Glomerular endothelial cell (primary cell): ENCODE measurements around the gene ZXDC. TPM values are rescaled to one million over a fixed set of nuclear protein-coding genes. Genes with fewer than 3 reads are reported as not detected.

Experiments used
- DNase-seq: peaks from one replicate; pipeline ENCODE4 v3.0.0-alpha.2; 2011; ENCODE audit warnings: low read depth, low spot score; ENCODE audit errors: extremely low read depth
- total RNA-seq: library from RNA; depleted of rRNA; stranded (reverse); fragments of >200 nt; gene quantifications from 2 replicates; pipeline ENCODE4 v1.2.3, GENCODE V29; 2015

The ZXDC gene
- total RNA-seq, 1 donor from 2014 or later = 25.7 TPM

DNA sequence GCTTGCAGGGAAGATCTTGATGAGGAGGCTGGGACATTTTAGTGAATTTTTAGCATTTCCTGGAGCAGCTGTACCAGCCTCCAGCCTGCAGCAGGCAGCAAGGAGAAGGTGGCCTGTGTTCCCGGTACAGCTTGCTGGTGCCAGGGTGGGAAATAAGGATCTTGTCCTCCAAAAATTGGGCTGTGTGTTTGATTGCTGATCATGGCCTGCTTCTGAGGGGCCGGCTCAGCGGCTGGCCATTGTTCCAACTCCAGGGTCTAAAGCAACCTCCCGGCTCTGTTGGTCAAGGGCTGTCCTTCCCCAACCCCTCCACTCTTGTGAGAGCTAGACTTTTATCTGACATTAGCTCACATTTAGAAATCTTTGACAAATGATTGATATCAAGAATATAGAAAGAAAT is 75.9 kb downstream of the ZXDC start:
- no peak for DNase-seq

DNA sequence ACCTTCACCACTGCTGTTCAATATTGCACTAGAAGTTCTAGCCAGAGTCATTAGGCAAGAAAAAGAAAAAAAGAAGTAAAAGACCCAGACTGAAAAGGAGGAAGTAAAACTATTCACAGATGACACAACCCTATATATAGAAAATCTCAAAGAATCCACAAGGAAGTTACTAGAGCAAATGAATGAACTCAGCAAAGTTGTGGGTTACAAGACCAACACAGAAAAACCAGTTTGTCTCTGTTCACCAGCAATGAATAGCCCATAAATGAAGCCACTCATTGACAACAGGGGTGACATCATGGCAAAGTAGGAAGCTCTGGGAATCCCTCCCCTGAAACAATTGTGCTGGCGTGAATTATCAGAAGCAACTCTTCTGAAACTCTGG is 76.3 kb downstream of the ZXDC start:
- DNase-seq = no peak

DNA sequence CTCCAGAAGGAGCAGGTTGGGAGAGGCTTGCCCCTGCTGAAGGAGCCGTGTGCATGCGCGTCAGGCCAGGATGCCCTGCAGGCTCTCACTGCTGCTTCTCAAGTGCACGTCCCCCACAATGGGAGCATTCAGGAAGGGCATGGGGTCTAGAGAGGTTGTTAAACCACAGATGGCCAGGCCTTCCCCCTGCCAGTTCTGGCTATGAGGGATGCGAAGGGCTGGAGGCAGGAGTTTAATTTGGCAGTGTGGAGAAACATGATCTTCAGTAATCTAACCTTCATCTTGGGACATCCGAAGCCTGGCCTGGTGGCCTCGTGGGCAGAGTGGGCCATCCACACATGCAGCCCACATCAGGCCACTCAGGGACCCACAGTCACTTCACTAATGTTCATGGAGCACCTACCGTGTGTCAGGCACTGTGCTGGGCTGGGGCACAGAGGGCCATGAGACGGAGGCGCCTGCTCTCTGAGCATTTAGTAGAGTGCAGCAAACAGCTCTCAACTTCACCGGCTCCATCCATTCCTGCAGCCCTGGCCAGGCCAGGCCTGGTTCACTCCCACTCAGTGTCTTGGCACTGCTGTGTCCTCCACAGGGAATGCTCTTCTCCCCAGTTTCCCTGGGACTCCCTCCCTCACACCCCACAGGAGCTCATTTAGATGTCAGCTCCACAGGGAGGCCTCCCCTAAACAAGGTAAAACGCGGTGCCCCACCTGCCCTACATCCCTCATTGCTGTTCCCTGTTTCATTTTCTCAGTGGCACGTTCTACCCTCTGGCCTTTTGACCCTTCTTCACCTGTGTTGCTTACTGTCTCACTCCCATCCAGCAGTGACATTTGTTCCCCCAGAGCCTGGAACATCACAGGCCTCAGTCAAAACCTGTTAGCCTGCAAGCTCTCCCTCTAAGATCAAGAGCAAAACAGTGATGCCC is 77.0 kb downstream of the ZXDC start:
- no peak for DNase-seq

DNA sequence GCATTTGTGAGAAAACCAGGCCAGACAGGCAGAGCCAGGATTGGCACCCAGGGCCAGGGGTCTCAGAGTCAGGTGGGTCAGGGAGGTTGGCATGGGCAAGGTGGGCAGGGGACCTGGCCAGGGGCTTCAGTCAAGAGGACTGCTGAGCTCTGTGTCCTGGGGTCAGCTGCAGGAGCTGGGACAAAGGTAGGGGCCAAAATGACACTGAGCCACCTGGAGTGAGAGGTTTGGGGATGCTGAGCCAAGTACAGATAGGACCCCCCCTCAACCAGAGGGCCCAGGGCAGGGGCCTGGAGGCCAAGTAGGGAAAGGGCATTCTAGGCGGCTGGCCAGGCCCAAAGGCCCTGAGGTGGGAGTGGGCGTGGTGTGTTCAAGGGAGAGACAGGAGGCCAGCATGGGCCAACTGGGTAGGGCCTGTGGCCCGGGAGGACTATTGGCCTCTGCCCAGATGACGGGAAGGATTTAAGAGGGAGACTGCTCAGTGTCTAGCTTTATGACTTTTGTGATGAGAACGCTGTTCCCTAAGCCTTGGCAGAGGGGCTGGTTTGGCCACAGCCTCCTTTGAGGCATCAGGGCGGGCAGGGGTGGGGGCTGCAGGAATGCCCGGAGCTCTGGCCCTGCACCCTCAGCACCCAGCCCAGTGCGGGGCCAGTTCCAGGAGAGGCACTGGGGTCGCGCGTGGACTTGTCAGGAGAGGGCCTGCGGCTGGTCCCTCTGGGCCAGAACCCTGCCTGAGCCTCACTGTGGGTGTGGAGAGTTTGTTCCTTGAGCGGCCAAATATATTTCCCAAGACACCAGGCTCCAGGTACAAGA is 77.9 kb downstream of the ZXDC start:
- no peak for DNase-seq

DNA sequence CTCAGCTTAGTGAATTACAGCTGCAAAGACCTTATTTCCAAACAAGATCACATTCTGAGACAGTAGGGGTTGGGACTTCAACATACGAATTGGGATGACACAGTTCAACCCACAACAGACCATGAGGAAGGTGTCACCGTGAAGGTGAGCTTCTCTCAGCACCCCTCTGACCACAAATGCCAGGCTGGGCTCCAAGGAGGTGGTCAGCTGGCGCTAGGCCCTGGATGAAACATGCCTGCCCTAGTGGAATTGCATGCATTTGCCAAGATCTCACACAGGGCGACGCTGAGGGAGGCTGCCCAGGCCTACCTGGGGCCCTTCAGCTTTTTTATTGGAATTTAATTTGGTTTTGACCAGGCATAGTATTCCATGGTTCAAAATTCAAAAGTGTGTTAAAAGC is 79.2 kb downstream of the ZXDC start:
- no peak for DNase-seq

DNA sequence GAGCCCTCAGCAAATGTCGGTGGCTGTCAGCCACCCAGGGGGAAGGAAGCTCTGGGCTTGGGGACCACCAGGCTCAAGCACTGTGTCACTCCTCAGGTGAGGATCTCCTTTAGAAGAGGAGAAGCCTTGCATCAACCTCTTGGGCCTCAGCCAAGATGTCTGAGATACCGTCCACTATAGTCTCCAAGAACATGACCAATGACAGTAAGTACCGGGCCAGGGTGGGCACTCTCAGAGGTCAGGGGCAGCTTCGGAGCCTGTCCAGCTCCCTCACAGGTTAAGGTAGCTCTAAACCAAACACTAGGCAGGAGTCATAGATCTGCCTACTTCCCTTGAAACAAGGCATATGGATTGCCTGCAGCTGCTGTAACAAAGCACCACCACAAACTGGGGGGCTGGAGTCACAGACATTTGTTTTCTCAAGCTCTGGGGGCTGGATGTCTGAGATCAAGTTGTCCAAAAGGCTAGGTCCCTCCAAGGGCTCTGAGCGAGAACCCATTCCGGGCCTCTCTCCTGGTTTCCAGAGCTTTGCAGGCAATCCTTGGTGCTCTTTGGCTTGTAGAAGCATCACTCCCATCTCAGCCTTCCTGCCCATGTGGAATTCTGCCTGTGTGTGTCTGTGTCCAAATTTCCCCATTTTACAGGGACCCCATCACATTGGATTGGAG is 79.7 kb downstream of the ZXDC start:
- no peak for DNase-seq

DNA sequence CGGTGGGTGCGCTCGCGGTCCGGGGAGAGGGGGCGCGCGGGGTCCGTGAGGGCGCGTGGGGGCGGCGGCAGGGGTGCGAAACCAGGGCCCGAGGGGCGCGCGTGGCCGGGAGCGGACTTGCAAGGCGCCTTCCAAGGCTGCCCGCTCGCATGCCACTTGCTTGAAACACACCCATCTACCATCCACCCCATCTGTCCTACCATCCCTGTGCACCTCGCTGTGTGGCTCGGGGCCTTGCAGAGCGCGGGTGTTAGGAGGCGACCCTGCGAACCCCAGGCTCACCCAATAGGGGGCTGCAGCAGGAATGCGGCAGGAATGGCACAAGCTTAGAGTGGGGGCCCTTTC is 80.7 kb downstream of the ZXDC start:
- DNase-seq = no peak

DNA sequence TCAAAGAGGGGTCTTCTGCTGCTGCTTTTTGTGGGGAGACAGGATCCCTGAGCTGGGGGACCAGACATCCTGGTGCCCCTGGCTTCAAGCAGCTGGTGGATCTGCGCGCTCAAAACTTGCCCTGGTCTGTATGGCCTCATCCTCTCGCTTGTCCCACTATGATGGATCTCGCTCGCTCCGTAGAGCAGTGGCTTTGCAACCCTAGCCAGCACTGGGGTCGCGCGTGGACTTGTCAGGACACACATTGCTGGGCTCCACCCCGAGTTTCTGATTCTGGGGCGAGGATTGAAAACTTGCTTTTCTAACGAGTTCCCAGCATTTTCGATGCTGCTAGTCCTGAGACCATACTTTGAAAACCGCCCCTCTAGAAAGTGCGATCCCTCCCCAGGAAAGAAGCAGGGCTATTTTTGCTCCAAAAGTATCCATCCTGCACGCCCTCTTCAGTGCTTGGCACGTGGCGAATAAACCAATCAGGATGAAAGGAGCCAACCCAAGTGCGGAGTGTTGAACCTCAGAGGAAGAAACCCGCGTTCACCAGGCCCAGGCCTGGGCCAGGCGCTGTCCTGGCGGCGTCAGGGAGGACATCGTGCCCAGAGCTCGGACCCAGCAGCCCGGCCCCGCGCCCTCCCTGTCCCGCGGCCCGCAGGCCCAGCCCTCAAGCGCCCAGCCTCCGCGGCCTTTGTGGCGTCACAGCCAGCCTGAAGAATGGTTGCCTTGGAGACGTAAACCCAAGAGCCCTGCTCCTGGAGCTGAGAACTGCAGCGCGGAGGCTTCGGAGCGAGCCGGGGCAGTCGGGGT is 81.3 kb downstream of the ZXDC start, which contains the start of gene CFAP100:
Gene CFAP100 (plus strand): TSS at position 731 of the 798 bp plus-strand sequence. CDS start 1,092 bp downstream, outside the sequence.
- no peak for DNase-seq

DNA sequence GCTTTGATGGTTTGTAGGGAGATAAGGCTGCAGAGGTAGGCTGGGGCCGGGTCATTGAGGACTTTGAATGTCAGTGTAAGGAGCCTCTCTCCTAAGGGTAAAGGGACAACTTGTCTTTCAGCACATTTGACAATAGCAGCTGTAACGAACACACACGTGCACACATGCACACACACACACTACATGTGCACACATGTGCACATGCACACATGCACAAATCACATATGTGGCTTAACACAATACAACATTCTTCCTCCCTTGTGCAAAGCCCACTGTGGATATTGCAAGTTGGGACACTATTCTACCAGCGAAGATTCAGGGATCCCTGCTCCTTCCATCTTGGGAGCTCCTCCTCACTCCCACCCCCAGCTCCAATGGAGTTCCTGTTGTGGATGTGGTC is 82.1 kb downstream of the ZXDC start:
- no peak for DNase-seq

DNA sequence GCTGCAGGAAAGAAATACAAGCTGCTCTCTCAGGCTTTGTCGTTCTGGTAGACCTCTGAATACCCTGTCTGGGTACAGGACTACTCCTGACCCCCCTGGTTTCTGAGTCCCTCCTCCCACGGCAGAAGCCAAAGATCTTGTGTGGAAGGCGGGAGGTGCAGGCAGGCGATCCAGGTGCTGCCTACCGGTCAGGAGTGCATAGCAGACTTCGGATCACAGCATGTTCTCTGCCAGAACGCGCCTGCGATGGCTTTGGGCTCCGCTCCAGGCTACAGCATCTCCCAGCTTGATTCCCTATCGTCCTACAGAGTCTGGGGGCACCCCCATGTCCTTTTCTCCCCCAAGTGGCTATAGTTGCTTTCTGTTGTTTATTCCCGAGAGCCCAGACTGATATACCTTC is 83.4 kb downstream of the ZXDC start:
- no peak for DNase-seq

DNA sequence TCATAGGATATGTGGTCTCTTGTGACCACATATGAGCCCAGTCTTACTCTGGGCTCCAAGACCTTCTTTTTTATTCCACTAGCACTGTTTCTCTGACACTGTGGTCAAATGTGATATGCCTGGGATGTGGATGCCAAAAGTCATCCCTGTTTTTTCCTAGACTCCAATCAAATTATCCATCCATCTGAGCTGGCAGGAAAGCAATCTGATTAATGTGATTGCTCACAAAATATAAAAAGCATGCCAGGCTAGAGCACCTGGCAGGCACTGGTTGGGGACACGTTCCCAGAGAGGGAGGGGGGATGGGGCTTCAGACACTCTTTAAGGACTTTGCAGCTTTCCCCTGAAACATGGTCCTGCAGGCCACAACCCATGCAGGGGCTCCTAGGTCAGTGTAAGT is 84.1 kb downstream of the ZXDC start:
- no peak for DNase-seq

DNA sequence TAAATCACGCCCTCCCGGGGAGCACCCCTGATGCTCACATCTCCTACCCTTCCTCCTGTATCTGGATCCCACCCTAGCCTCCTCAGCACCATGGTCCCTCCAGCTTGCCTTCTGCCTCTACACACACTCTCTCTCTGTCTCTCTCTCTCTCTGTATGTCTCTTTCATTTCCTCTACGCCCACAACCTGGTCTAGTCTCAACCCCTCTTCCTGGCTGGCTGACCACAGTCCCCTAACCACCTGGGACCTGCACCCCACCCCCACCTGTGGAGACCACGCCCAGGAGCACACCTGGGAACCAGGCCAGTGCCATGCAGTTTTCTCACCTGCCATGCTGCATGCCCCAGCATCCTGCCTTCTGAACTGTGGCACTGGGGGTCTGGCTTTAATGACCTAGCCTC is 84.9 kb downstream of the ZXDC start:
- DNase-seq = no peak

DNA sequence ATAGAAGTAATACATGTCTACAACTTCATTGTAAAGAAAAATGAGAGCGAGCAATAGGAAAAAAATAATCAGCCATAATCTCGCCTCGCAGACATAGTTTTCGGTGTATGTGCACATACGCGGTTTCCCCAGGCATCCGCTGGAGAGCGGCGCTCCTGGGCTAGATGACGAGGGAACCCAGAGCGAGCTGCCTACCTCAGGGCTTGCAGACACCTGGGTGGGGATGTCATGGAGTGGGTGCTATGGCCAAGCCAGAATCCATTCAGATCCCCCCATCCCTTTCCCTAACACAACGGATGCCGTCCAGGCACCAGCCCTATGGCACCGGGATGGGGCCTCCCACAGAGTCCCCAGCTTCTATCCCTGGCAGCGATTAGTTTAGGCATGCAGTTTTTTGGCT is 85.5 kb downstream of the ZXDC start:
- DNase-seq = no peak

DNA sequence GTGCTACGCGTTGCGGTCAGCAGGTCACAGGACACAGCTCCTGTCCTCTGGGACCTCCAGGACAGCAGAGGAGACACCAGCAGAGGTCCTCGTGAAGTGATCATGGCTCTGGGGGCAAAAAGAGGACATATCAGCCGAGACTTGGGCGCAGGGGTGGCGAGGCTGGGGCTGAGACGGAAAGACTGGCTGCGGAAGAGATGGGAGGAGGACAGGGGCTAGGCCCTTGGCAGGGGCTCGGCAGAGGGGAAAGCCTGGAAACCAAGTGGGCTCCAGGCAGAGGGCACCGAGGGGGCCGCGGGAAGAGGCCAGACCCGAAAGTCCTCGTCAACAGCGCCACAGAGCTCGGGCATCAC is 85.9 kb downstream of the ZXDC start:
- DNase-seq = no peak

DNA sequence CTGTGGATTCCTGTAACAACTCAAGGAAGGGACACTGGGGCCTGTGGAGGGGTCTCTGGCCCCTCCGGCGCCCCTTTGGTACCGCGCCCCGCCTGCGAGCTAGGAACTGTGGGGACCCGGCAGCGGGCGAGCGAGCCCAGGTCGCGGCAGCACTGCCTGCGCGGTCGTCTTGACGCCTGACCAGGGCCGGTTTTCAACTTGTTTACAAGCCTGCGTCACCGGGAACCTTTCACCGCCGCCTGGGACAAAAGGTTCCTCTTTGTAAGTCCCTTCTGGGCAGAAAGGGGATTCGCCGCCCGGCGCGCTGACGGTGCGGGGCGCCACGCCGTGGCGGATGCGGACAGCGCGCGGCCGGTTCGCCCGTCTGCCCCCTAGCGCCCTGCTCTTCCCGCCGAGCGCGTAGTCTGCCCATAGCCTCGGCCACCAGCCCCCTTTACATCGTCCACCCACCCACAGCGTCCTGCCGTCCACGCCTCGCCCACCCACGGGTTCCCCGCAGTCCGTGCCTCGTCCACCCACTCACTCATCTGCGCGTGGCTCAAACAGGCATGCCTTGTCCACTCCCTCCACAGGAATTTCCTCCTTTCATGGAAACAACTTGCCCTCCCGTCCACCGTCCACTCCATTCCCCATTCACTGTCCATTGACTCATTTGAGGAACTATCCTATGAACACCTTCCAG is 86.4 kb downstream of the ZXDC start:
- peak; percentile 33 for DNase-seq

Other genes starting within 250 kb of the ZXDC start
- 0.05 and 0.47 TPM in 2 replicates for gene KLF15, start 118.5 kb downstream of the ZXDC start, total RNA-seq
- not detected in 2 replicates for gene CFAP100, start 81.0 kb downstream of the ZXDC start, total RNA-seq
- gene UROC1, start 41.9 kb upstream of the ZXDC start, total RNA-seq = not detected in 2 replicates
- not detected in 2 replicates for gene CHST13, start 48.3 kb upstream of the ZXDC start, total RNA-seq
- gene C3orf22, start 83.0 kb upstream of the ZXDC start, total RNA-seq = not detected in 2 replicates
- gene TXNRD3, start 179.2 kb upstream of the ZXDC start, total RNA-seq = 5.4 and 5.6 TPM in 2 replicates
- gene CHCHD6, start 228.3 kb upstream of the ZXDC start, total RNA-seq = 17.6 and 22.5 TPM in 2 replicates